SU-DHL-6 (cell line): ENCODE results near the gene CHIC2.

Experiments
- H2AFZ ChIP-seq: fragments of 200-600 bp; sonication (generic); 2 replicates; pipeline ENCODE4 v1.6.1; 2014; ENCODE audit warnings: low read depth, mild to moderate bottlenecking, moderate library complexity, mixed read lengths, antibody characterized with exemption, low read length; ENCODE audit not compliant: severe bottlenecking
- H3F3A ChIP-seq: fragments of 200-600 bp; shearing (Covaris generic); 2 replicates; pipeline ENCODE4 v1.6.0; 2016; ENCODE audit warnings: antibody characterized with exemption, mild to moderate bottlenecking; ENCODE audit not compliant: insufficient read depth
- H3K27ac ChIP-seq: fragments of 200-600 bp; sonication (generic); 2 replicates; pipeline ENCODE4 v1.5.1; 2016; ENCODE audit warnings: low read depth, mild to moderate bottlenecking, low read length, moderate library complexity, mixed read lengths
- H3K27me3 ChIP-seq: fragments of 200-600 bp; sonication (generic), shearing (Covaris generic); 2 replicates; pipeline ENCODE4 v1.6.0; 2014; ENCODE audit warnings: mild to moderate bottlenecking, low read length
- H3K36me3 ChIP-seq: fragments of 200-600 bp; sonication (generic); 2 replicates; pipeline ENCODE4 v1.6.1; 2014; ENCODE audit warnings: mild to moderate bottlenecking, low read length, mixed read lengths
- H3K4me2 ChIP-seq: fragments of 300-600, 200-600 bp; shearing (Covaris generic), sonication (generic); 2 replicates; pipeline ENCODE4 v1.6.0; 2014; ENCODE audit warnings: low read length, low read depth, mild to moderate bottlenecking; ENCODE audit not compliant: poor library complexity, severe bottlenecking
- H3K4me3 ChIP-seq: fragments of 200-600 bp; sonication (generic); 2 replicates; pipeline ENCODE4 v1.5.1; 2014; ENCODE audit warnings: antibody characterized with exemption, low read length, mild to moderate bottlenecking, mixed read lengths; ENCODE audit not compliant: insufficient read depth, poor library complexity, severe bottlenecking
- H3K79me2 ChIP-seq: fragments of 200-600 bp; sonication (generic); 2 replicates; pipeline ENCODE4 v1.6.1; 2014; ENCODE audit warnings: mild to moderate bottlenecking, low read length, moderate library complexity; ENCODE audit not compliant: insufficient read depth
- H3K9ac ChIP-seq: fragments of 200-600 bp; sonication (generic); 2 replicates; pipeline ENCODE4 v1.7.0; 2014; ENCODE audit warnings: mild to moderate bottlenecking, low read length
- H3K9me2 ChIP-seq: fragments of 200-600 bp; sonication (generic); replicated peaks from 2 replicates; pipeline ENCODE4 v1.6.1; 2014; ENCODE audit warnings: low read length; ENCODE audit not compliant: insufficient read depth
- H3K9me3 ChIP-seq: fragments of 200-600 bp; sonication (generic); 2 replicates; pipeline ENCODE4 v1.6.1; 2014; ENCODE audit warnings: low read length, mixed read lengths; ENCODE audit not compliant: insufficient read depth
- H4K20me1 ChIP-seq: fragments of 200-600 bp; sonication (generic); 2 replicates; pipeline ENCODE4 v1.6.1; 2014; ENCODE audit warnings: low read depth, mild to moderate bottlenecking, antibody characterized with exemption, low read length, moderate library complexity, mixed read lengths
- CTCF ChIP-seq: fragments of 200-600 bp; sonication (generic); IDR thresholded peaks from one replicate; pipeline ENCODE4 v1.5.1; 2017; ENCODE audit warnings: antibody characterized with exemption, mild to moderate bottlenecking, low read length, moderate library complexity; ENCODE audit not compliant: insufficient read depth, poor library complexity, severe bottlenecking
- EZH2phosphoT487 ChIP-seq: fragments of 200-600 bp; sonication (generic), shearing (Covaris generic); conservative IDR thresholded peaks from 2 replicates; pipeline ENCODE4 v1.6.1; 2018; ENCODE audit warnings: mild to moderate bottlenecking, antibody characterized with exemption, low read length, moderate library complexity, mixed read lengths

Gene CHIC2

DNA sequence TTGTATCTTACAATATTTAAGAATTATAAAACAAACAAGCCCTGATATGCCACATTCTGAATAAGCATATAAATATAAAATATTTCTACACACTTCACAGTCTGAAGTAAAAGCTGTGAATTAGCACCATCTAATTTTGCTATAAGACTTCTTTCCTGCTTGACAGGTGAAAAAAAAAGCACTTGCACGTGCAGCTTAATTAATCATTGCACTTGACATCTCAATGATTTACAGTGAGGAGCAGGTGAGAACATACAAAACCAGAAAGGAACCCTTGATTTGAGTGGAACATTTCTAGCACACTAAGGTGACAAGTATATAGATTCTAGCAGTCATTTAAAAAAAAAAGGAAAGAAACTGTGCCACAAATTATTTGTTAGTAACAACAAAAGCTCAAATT lies 47.9 kb downstream of the CHIC2 start:
- Histone ChIP-seq H3K27ac (peak overlapping the region; percentile 96), H3K4me3 (no peak overlapping the region), H2AFZ (no peak overlapping the region), H3K4me2 (peak overlapping the region; percentile 54), H4K20me1 (no peaks in the 10 kb centered on the region), H3K9ac (no peak overlapping the region), H3F3A (peaks cover 18% of the 10 kb centered on the region; the same call in 1 of the 2 replicates), H3K9me2 (no peaks in the 10 kb centered on the region), H3K9me3 (no peaks in the 10 kb centered on the region), H3K36me3 (no peaks in the 10 kb centered on the region; the same call in 1 of the 2 replicates), H3K27me3 (no peaks in the 10 kb centered on the region), H3K79me2 (peaks cover 20% of the 10 kb centered on the region)
- TF ChIP-seq EZH2phosphoT487 (no peak), CTCF (no peak)

DNA sequence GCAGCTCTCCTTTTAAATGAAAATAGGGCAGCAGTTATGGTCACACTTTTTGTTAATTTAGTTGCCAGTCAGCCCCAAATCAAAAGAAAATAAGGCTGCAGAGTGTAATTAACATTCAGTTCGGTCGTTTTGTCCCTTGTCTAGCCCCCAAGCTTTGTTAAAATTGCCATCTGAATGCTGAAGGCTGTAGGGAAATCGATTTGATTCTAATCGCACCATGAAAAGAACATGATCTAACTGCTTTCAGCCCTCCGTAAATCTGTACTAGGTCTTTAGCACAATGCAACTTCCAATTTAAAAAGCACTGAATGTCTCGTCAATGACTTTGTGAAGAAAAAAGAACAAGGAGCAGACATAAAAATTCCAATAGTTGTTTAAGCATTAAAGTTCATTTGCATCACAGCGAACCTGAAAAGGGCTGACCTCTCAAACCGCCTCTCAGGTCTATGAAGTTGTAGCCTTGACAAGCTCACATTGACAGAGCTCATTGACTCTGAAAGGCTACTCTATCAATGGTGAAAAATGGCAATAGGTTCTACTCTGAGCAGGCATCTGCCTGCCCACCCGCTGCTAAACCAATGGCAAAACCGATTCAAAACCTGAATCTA lies 48.9 kb downstream of the CHIC2 start:
- Histone ChIP-seq H3K9me3 (no peaks in the 10 kb centered on the region), H3K27me3 (no peaks in the 10 kb centered on the region), H3K4me3 (no peak overlapping the region), H3K4me2 (peak overlapping the region; percentile 54), H3K36me3 (no peaks in the 10 kb centered on the region; the same call in 1 of the 2 replicates), H3K9me2 (no peaks in the 10 kb centered on the region), H4K20me1 (no peaks in the 10 kb centered on the region), H3K9ac (peak overlapping the region; percentile 31; the same call in 1 of the 2 replicates), H3F3A (peaks cover 21% of the 10 kb centered on the region; the same call in 1 of the 2 replicates), H3K27ac (peak overlapping the region; percentile 96), H2AFZ (no peak overlapping the region), H3K79me2 (peaks cover 20% of the 10 kb centered on the region)
- no peak for TF ChIP-seq CTCF
- no peak for TF ChIP-seq EZH2phosphoT487

- Histone ChIP-seq H3K36me3 (no peaks in the 10 kb centered on the region; the same call in 1 of the 2 replicates), H2AFZ (no peak overlapping the region), H3F3A (peaks cover 21% of the 10 kb centered on the region; the same call in 1 of the 2 replicates), H3K27ac (peak overlapping the region; percentile 96), H3K79me2 (peaks cover 20% of the 10 kb centered on the region), H3K4me3 (no peak overlapping the region), H4K20me1 (no peaks in the 10 kb centered on the region), H3K9me2 (no peaks in the 10 kb centered on the region), H3K9me3 (no peaks in the 10 kb centered on the region), H3K9ac (0 out of 2 replicates have a peak overlapping the region, but pooled peaks have one; percentile 44), H3K4me2 (peak overlapping the region; percentile 54), H3K27me3 (no peaks in the 10 kb centered on the region)
- no peak for TF ChIP-seq CTCF
- no peak for TF ChIP-seq EZH2phosphoT487
Measured at GRCh38 chr4:54014666-54015160, 49.7 kb downstream of the CHIC2 start.
